Stimulated activated CD4-positive, alpha-beta T cell treated with anti-CD3 and anti-CD28 coated beads, Interleukin-2, amount 100 ng/mL, for 24 hours (primary cell): ENCODE data around the gene EIF3D.

Experiments
- DNase-seq, 2 donors: peaks; one replicate each; pipeline ENCODE4 v3.0.0-alpha.2; 2020

The EIF3D gene

DNA sequence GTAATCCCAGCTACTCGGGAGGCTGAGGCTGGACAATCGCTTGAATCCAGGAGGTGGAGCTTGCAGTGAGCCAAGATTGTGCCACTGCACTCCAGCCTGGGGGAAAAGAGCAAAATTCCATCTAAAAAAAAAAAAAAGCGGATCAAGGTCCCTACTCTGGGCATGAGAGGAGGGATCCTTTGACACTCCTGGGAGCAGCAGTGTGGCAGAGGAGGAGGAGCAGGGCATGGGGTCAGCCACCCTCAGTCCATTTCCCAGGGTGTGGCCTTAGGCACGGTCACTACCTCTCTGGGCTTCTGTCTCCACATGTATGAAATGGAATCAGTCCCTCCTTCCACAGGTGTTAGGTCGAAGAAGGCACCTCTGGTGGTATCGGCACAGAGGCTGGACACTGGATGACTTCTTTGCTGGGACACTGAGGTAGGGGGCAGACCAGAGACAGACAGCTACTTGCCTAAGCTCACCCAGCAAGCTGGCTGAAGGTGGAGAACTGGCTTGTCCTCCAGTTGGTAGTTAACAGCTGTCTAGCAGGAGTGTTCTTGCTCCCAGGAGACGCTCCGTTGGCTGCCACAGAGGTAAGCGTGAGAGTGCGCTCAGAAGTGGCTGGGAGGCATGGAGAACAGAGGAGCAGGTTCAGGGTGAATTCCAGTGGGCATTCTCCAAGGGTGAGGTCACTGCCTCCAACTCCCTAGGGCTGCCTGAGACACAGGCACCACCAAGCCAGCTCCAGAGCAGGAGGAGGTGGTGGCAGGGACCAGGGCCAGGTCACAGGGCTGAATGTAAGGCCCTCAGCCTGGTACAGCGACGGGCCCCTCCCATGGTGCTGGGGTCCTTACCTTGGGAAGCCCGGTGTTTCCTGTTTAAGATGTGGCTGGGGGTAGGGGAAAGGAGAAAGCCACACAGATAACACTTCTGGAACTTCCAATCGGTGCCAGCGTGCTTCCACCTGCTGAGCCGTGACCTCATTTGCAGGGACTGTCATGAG is 67.0 kb downstream of the EIF3D start:
- DNase-seq, result no peak
